ENCODE measurements around the gene RXFP1.

- no peak for TF ChIP-seq REST (IDR thresholded peaks at IDR 0.05; ENCODE audit: low read depth, low read length)
- TF ChIP-seq TAF1 (IDR thresholded peaks at IDR 0.05; ENCODE audit: borderline replicate concordance, low read depth, low read length), result no peak
- no peak for TF ChIP-seq CTCF (IDR thresholded peaks at IDR 0.05)
- no peak for TF ChIP-seq MXI1 (IDR thresholded peaks at IDR 0.05; ENCODE audit: low read depth, low read length)
- no peak for TF ChIP-seq RXRA (IDR thresholded peaks at IDR 0.05; ENCODE audit: borderline replicate concordance, low read depth)
- no peak for TF ChIP-seq NRF1 (IDR thresholded peaks at IDR 0.05; ENCODE audit: low read depth, low read length)
- TF ChIP-seq RCOR1 (IDR thresholded peaks at IDR 0.05; ENCODE audit: low read length), result no peak
- TF ChIP-seq GATA2 (CRISPR knock-in tag; IDR thresholded peaks at IDR 0.05), result no peak
- TF ChIP-seq RAD21 (IDR thresholded peaks at IDR 0.05; ENCODE audit: low read length), result no peak
- no peak for TF ChIP-seq POLR2AphosphoS5 (IDR thresholded peaks at IDR 0.05; ENCODE audit: low read depth, low read length)
- TF ChIP-seq EZH2phosphoT487 (IDR thresholded peaks at IDR 0.05; ENCODE audit: borderline replicate concordance, low read depth), result no peak
- no peak for TF ChIP-seq EP300 (IDR thresholded peaks at IDR 0.05; ENCODE audit: borderline replicate concordance in 1 of 2, low read depth in 1 of 2, low read length in 1 of 2)
These were observed 76.4 kb downstream of the RXFP1 start for GRCh38 chr4:158597879-158598596.

Measured in SK-N-SH (cell line).